Measurements from ENCODE around the gene SLC19A2.

DNA sequence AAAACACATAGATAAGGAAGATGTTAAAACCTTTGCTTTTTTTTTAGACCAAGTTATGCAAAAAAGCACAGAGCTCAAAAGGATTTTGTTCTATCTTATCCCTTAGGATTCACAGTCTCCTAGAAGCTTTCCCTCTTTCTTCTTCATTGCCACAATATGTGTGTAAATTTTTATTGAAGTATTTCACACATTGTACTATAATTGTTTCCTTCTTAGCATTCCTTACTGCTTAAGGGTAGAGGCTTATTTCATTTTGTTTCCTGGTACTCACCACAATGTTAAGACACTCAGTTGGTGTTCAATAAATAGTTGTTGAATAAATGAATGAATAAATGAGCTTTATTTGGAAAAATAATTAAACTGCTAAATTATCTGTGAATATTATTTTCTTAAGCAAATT is 29.9 kb upstream of the SLC19A2 start:
- no peak for TF ChIP-seq EZH2 (IDR thresholded peaks at IDR 0.05; ENCODE audit: low read length, missing control alignments)
- TF ChIP-seq, protein P1, sequence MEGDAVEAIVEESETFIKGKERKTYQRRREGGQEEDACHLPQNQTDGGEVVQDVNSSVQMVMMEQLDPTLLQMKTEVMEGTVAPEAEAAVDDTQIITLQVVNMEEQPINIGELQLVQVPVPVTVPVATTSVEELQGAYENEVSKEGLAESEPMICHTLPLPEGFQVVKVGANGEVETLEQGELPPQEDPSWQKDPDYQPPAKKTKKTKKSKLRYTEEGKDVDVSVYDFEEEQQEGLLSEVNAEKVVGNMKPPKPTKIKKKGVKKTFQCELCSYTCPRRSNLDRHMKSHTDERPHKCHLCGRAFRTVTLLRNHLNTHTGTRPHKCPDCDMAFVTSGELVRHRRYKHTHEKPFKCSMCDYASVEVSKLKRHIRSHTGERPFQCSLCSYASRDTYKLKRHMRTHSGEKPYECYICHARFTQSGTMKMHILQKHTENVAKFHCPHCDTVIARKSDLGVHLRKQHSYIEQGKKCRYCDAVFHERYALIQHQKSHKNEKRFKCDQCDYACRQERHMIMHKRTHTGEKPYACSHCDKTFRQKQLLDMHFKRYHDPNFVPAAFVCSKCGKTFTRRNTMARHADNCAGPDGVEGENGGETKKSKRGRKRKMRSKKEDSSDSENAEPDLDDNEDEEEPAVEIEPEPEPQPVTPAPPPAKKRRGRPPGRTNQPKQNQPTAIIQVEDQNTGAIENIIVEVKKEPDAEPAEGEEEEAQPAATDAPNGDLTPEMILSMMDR (conservative IDR thresholded peaks at IDR 0.05 in 1 of 2, IDR thresholded peaks at IDR 0.05 in 1 of 2; ENCODE audit: low read depth in 1 of 2, low read length in 2 of 2), result no peak
